ENCODE results near the gene MAP1S.

DNA sequence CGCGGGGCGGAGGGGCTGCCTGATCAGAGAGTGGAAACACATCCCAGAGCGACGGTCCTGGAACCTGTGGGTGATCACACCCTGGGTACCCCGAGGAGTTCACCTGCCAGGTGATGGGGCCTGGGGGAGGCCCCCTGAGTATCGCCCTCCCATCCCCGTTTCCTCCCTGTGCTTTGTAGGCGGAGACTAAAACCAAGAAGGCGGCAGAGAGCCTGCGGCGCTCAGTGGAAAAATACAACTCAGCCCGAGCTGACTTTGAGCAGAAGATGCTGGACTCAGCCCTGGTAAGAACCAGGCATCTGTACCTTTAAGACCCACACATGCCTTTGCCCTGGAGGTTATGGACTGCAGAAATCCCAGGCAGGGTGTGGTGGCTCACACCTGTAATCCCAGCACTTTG lies 51.3 kb downstream of the MAP1S start:
- TF ChIP-seq NFRKB (IDR thresholded peaks at IDR 0.05) (no peak), BHLHE40 (IDR thresholded peaks at IDR 0.05; ENCODE audit: borderline replicate concordance) (no peak), ZNF384 (IDR thresholded peaks at IDR 0.05) (no peak), HDGF (IDR thresholded peaks at IDR 0.05; ENCODE audit: borderline replicate concordance) (no peak), ARNT (IDR thresholded peaks at IDR 0.05) (no peak), L3MBTL2 (conservative IDR thresholded peaks at IDR 0.05) (no peak), FOXK2 (IDR thresholded peaks at IDR 0.05) (no peak)

Data from HEK293T (cell line).